GM03348 (cell line): ENCODE data around the gene CR2.
"Not testable (repeated sequence)": the region's sequence is repeated elsewhere in the genome, so short reads cannot be mapped to it uniquely, and the experiment has no call there.

Experiments
- DNase-seq: peaks from one replicate; pipeline ENCODE4 v3.0.0; 2012; ENCODE audit warnings: low spot score

Gene CR2

GRCh38 chr1:207454046-207454964 lies at the start of gene CR2:
Gene CR2, plus strand, starts transcription at chr1:207454328. Its CDS starts 91 bp downstream, at chr1:207454419.
- peak; percentile 17 for DNase-seq

DNA sequence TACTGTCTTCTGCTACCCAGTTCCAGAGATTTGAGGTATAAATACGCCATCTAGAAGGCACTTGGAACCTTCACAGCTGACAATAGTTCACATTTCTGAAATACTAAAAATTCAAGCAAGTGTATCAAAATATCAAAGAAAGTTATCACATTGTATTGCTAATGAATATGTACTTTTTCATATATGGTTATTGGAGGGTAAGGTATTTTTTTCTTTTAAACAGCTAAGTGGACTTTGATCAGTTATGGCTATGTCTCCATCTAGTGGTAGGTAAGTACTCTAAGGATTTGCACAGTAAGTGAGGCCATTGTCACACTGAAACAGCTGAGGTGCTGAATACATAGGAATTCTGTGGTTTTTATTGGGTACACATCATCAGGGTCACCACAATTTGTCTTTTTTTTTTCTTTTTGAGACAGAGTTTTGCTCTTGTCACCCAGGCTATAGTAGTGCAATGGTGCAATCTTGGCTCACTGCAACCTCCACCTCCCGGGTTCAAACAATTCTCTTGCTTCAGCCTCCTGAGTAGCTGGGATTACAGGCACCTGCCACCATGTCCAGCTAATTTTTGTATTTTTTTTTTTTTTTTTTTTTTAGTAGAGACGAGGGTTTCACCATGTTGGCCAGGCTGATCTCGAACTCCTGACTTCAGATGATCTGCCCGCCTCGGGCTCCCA lies 49.1 kb upstream of the CR2 start:
- DNase-seq = peak; percentile 79

DNA sequence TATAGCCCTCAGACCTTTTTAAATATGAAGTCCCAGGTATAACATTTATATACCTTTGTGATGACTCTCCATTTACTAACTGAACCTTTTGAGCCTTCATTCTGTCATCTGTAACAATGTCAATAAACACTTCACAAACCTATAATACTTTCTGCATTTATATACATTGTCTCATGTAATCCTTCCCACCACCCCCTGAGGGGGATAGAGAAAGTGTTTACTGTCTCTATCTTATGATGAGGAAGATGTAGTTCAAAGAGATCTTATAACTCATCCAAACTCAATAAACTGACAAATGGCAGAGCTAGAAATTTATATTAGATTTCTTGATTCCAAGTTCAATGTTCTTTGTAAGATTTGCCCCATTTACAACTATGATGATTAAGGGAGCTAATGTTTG lies 48.3 kb upstream of the CR2 start:
- DNase-seq = no peak

GRCh38 chr1:207407655-207408260 lies 46.4 kb upstream of the CR2 start:
- DNase-seq = peak; percentile 43

DNA sequence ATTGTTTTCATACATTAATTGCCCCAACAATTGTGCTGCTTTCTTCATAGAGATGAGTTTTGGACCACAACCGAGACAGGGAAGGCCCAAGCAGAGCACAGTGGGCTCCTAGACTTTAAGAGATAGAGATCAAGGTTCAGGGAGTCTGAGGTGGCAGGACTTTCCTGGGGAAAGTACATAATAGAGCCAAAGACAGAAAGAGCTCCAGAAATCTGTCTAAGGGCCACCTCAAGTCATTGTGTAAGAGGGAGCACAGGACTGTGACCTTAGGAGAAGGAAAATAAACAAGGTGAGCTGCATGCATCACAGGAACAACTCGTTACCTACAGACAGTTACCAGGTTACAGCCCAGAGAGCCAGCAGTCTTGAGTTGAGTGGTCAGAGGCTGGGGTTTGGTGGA lies 41.3 kb upstream of the CR2 start:
- no peak for DNase-seq

DNA sequence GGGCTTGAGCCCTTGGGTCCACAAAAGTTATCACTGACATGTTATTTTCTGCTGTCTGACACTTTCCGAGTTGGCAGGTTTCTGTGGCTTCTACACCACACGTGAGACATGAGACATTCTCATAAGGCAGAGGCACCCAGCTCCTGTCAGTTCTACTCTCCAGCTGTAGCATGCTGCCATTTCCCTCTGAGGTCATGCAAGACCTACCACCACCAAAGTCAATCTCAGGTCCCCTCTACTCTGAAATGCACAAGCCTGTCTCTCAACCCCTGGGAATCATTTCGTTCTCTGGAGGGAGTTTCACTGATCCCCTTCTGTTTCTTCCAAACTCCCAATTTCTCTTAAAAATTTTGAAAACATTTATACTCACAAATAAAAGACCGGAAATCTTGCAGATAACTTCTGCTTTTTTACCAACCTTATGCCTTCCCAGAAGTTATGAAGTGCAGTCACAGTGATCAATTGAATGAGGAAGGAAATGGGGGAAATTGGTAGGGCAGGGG lies 39.5 kb upstream of the CR2 start:
- no peak for DNase-seq

- DNase-seq = no peak
These were observed 37.1 kb upstream of the CR2 start for GRCh38 chr1:207417076-207417475.

DNA sequence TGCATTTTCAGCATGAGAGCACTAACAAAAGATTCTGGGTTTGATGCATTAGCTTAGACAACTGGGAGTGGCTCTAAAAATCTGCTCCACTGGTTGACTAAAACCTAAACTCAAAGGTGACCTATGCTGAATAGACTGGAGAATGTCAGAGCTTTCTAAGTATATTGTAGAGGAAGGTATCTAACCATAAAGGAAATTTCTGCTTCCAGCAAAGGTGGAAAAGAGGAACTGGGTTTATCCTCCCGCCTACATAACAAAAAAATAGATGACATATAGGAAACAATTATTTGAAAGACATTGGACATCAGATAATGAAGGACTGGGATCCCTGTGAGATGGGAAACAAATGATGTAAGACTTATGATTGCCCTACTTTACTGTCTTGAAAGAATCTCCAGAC lies 35.8 kb upstream of the CR2 start:
- no peak for DNase-seq

DNA sequence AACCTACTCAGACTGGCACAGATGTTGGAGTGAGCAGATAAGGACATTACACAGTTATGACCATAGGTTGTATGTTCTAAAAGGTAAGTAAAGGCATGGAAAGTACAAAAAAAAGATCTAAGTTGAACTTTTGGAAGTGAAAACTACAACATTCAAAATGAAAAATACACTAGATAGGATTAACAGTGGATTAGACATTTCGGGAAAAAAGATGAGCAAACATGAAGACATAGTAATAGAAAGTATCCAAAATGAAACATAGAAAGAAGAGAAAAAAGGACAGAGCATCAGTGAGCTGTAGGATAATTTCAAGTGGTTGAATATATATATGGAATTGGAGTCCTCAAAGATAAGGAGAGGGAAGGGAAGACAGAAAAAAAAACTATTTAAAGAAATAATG lies 34.0 kb upstream of the CR2 start:
- no peak for DNase-seq

- no peak for DNase-seq
These were observed 33.0 kb upstream of the CR2 start for GRCh38 chr1:207421078-207421477.

DNA sequence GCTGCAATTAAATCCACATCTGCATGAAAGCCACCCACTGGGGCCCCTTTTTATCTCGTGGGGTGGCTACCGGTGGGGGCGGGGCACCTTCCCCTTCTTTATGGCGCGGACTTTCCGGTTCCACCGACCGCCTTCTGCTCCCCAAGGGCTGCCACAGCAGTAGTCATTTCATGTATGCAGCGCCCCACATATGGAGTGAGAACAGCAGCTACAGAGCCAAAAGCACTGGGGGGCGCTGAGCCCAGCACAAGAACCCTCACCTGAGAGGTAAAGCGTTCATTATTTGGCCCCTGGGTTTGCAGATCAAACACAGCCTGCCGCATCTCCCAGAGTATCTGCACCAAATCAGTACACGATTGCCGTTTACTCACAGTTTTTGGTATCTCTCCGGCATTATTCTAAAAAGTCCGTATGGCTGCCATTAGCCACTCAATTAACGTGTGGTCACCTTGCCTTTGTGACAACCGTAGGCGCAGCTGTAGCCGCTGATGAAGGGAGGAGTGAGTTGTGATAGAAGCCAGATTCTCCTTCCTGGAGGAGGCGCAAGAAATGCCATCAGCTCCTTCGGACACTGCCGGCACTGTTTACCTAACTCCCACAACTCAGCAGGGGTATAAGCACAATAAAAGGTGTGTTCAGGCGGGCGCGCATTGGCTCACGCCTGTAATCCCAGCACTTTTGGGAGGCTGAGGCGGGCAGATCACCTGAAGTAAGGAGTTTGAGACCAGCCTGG lies 30.4 kb upstream of the CR2 start:
- DNase-seq = no peak

- no peak for DNase-seq
These were observed 29.5 kb upstream of the CR2 start for GRCh38 chr1:207424570-207425131.

- DNase-seq = no peak
These were observed 26.1 kb upstream of the CR2 start for GRCh38 chr1:207427832-207428585.

DNA sequence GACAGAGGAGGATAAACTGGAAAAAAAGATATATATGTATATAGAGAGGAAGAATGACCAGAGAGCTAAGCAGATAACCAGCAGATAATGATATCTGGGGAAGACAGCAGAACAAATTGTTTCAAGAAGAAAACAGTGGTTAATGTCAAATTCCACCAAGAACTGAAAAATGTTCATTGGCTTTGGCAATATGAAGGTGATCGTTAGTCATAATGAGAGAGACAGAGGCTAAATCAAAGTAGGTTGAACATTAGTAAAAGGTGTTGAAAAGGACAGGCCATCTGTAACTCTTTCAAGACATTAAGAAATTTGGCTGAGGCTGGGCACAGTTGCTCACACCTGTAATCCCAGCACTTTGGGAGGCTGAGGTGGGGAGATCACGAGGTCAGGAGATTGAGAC lies 25.3 kb upstream of the CR2 start:
- DNase-seq = no peak

GRCh38 chr1:207429963-207430362 lies 24.2 kb upstream of the CR2 start:
- no peak for DNase-seq

- no peak for DNase-seq
These were observed 23.5 kb upstream of the CR2 start for GRCh38 chr1:207430602-207431001.

DNA sequence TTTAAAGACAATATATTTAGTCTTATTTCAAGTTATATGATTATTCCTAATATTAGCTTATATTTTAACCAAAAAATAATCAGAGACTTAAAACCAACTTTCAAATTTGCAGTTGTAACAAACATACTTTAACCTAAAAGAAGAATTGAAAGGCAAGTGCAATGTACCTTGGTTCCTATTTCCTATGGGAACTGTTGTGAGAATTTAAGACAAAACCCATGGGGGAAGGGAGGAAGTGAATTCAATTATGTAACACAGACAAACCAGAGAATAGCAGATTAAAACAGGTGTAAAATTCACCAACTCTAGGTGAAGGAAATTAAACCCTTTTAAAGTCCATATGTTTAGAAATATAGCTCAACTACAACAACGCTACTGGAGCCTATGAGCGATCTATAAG lies 22.6 kb upstream of the CR2 start:
- no peak for DNase-seq

DNA sequence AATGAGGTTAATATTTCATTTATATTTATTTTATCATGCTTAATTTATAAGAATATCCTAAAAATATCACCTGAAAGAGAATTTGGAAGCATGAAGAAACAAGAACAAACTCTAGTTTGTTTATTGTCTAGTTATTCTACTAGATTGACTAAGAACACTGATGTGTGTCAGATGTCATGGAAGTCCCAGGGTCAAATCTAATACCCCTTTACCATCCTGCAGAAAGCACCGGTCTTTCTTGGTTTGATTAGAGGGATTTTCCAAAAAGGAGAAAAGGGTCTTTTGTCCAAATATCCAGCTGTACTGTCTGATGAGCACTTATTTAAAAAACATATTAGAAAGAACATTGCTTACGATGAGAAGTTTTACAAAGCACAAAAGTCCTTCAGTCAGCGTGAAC lies 20.7 kb upstream of the CR2 start:
- DNase-seq = no peak

DNA sequence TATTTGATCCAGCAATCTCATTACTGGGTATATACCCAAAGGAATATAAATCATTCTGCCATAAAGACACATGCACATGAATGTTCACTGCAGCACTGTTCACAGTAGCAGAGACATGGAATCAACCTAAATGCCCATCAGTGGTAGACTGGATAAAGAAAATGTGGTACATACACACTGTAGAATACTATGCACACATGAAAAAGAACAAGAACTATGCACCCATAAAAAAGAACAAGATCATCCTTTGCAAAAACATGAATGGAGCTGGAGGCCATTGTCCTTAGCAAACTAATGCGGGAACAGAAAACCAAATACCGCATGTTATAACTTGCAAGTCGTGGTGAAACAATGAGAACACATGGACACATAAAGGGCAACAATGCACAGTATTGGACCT lies 17.4 kb upstream of the CR2 start:
- not testable (repeated sequence) for DNase-seq

GRCh38 chr1:207440626-207441025 lies 13.5 kb upstream of the CR2 start:
- no peak for DNase-seq
